GM19455 (cell line): ENCODE measurements around the gene PCDHB9.
"Not testable (repeated sequence)": the region's sequence is repeated elsewhere in the genome, so short reads cannot be mapped to it uniquely, and the experiment has no call there.

Source experiments
- ATAC-seq: cut with Tn5 transposase; IDR thresholded peaks from one replicate; pipeline ENCODE4 v1.9.1; 2021; ENCODE audit not compliant: unreplicated experiment

PCDHB9 gene

GRCh38 chr5:141186897-141187512 is at the start of gene PCDHB9:
TSS of gene PCDHB9 (plus strand) at chr5:141187161. CDS start at chr5:141187319, 158 bp downstream.
- no peak for ATAC-seq

GRCh38 chr5:141137346-141137745 is 49.6 kb upstream of the PCDHB9 start:
- ATAC-seq = not testable (repeated sequence)

GRCh38 chr5:141149812-141150211 is 37.1 kb upstream of the PCDHB9 start, which contains the start of gene PCDHB6:
TSS of gene PCDHB6 (plus strand) at chr5:141150057. CDS start at chr5:141150258, 201 bp downstream.
- ATAC-seq = no peak

DNA sequence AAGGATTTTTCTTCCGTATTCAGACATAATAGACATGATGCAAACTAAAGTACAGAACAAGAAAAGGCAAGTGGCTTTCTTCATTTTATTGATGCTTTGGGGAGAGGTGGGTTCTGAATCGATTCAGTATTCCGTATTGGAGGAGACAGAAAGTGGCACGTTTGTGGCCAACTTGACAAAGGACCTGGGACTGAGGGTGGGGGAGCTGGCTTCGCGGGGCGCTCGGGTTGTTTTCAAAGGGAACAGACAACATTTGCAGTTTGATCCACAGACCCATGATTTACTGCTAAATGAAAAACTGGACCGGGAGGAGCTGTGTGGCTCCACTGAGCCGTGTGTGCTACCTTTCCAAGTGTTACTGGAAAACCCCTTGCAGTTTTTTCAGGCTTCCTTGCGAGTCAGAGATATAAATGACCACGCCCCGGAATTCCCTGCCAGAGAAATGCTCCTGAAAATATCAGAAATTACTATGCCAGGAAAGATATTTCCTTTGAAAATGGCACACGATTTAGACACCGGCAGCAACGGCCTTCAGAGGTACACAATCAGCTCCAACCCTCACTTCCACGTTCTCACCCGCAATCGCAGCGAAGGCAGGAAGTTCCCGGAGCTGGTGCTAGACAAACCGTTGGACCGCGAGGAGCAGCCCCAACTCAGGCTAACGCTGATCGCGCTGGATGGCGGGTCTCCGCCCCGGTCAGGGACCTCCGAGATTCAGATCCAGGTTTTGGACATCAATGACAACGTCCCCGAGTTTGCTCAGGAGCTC is 36.6 kb upstream of the PCDHB9 start:
- ATAC-seq = no peak

GRCh38 chr5:141150993-141151325 is 36.0 kb upstream of the PCDHB9 start:
- no peak for ATAC-seq

DNA sequence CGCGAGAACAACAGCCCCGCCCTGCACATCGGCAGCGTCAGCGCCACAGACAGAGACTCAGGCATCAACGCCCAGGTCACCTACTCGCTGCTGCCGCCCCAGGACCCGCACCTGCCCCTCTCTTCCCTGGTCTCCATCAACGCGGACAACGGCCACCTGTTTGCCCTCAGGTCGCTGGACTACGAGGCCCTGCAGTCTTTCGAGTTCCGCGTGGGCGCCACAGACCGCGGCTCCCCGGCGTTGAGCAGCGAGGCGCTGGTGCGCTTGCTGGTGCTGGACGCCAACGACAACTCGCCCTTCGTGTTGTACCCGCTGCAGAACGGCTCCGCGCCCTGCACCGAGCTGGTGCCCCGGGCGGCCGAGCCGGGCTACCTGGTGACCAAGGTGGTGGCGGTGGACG is 35.3 kb upstream of the PCDHB9 start:
- ATAC-seq = not testable (repeated sequence)

GRCh38 chr5:141152096-141152495 is 34.9 kb upstream of the PCDHB9 start:
- not testable (repeated sequence) for ATAC-seq

- no peak for ATAC-seq
Measured at GRCh38 chr5:141155540-141156374, 31.2 kb upstream of the PCDHB9 start.

GRCh38 chr5:141157356-141157755 is 29.6 kb upstream of the PCDHB9 start:
- ATAC-seq = not testable (repeated sequence)

GRCh38 chr5:141157901-141158300 is 29.1 kb upstream of the PCDHB9 start:
- ATAC-seq = not testable (repeated sequence)

DNA sequence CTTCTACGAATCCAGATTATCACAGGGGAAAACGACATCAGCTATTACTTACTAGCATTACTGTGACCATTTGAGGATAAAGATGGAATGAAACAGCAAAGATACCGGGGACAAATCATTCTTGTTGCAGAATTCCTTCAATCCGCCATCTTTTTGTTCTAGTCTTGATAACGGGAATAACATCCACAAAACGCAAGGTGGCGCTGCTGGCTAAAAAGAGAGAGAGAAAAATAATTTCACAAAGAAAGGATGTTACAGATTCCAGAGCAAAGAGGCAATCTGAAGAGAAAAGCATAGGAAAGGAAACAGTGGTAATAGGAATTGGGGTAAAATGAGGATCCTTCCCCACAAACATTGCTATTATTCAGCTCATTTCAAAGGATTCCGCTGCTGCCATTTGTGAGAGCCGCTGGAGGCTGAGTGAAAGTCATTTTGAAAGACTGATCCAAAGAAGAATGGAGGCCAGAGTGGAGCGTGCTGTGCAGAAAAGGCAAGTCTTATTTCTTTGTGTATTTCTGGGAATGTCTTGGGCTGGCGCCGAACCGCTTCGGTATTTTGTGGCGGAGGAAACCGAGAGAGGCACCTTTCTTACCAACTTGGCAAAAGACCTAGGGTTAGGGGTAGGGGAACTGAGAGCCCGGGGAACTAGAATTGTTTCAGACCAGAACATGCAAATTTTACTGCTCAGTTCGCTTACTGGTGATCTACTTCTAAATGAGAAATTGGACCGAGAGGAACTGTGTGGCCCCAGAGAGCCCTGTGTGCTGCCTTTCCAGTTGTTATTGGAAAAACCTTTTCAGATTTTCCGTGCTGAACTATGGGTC is 14.4 kb upstream of the PCDHB9 start, which contains the start of gene PCDHB7:
TSS of gene PCDHB7 (plus strand) at position 264 of the 824 bp plus-strand sequence. CDS start at position 456, 192 bp downstream.
- no peak for ATAC-seq

DNA sequence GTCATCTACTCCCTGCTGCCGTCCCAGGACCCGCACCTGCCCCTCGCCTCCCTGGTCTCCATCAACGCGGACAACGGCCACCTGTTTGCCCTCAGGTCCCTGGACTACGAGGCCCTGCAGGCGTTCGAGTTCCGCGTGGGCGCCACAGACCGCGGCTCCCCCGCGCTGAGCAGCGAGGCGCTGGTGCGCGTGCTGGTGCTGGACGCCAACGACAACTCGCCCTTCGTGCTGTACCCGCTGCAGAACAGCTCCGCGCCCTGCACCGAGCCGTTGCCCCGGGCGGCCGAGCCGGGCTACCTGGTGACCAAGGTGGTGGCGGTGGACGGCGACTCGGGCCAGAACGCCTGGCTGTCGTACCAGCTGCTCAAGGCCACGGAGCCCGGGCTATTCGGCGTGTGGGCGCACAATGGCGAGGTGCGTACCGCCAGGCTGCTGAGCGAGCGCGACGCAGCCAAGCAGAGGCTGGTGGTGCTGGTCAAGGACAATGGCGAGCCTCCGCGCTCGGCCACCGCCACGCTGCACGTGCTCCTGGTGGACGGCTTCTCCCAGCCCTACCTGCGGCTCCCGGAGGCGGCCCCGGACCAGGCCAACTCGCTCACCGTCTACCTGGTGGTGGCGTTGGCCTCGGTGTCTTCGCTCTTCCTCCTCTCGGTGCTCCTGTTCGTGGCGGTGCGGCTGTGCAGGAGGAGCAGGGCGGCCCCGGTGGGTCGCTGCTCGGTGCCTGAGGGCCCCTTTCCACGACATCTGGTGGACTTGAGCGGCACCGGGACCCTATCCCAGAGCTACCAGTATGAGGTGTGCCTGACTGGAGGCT is 12.5 kb upstream of the PCDHB9 start:
- ATAC-seq = not testable (repeated sequence)

GRCh38 chr5:141175933-141176332 is 11.0 kb upstream of the PCDHB9 start:
- no peak for ATAC-seq

DNA sequence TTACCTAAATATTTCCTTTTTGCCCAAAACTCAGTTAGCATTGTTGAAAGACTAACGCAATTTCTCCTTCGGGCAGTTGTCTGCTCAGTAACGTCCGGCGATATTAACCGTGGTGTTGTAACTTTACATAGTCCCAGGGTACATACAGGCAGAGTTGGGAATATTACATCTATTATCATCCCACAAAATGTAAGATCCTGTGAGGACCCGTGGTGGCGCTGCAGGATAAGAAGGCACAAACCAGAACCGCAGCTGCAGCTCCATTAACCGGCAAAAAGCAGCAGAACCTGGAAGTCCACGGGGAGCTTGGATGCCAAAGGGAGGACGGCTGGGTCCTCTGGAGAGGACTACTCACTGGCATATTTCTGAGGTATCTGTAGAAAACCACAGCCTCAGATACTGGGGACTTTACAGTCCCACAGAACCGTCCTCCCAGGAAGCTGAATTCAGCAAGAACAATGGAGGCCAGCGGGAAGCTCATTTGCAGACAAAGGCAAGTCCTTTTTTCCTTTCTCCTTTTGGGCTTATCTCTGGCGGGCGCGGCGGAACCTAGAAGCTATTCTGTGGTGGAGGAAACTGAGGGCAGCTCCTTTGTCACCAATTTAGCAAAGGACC is 9.3 kb upstream of the PCDHB9 start, which contains the start of gene PCDHB8:
TSS of gene PCDHB8 (plus strand) at position 214 of the 615 bp plus-strand sequence. CDS start at position 459, 245 bp downstream.
- not testable (repeated sequence) for ATAC-seq

DNA sequence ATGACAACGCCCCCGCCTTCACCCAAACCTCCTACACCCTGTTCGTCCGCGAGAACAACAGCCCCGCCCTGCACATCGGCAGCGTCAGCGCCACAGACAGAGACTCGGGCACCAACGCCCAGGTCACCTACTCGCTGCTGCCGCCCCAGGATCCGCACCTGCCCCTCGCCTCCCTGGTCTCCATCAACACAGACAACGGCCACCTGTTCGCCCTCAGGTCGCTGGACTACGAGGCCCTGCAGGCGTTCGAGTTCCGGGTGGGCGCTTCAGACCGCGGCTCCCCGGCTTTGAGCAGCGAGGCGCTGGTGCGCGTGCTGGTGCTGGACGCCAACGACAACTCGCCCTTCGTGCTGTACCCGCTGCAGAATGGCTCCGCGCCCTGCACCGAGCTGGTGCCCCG is 7.6 kb upstream of the PCDHB9 start:
- ATAC-seq = not testable (repeated sequence)

DNA sequence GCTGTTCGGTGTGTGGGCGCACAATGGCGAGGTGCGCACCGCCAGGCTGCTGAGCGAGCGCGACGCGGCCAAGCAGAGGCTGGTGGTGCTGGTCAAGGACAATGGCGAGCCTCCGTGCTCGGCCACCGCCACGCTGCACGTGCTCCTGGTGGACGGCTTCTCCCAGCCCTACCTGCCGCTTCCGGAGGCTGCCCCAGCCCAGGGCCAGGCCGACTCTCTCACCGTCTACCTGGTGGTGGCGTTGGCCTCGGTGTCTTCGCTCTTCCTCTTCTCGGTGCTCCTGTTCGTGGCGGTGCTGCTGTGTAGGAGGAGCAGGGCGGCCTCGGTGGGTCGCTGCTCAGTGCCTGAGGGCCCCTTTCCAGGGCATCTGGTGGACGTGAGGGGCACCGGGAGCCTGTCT is 7.1 kb upstream of the PCDHB9 start:
- ATAC-seq = not testable (repeated sequence)

DNA sequence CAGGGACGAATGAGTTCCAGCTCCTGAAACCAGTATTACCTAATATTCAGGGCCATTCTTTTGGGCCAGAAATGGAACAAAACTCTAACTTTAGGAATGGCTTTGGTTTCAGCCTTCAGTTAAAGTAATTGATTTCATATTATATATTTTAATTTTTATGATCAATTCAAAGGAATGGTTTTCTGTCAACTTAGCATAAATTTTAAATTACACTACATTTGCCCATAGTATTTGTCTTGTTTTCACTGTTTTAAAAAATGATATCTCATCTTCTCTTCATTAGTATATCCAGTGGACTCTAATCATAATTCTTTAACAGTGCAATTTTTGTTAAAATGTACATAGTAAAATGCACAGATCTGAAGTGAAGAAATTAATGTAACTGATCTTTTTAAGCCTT is 6.6 kb upstream of the PCDHB9 start:
- ATAC-seq = no peak

DNA sequence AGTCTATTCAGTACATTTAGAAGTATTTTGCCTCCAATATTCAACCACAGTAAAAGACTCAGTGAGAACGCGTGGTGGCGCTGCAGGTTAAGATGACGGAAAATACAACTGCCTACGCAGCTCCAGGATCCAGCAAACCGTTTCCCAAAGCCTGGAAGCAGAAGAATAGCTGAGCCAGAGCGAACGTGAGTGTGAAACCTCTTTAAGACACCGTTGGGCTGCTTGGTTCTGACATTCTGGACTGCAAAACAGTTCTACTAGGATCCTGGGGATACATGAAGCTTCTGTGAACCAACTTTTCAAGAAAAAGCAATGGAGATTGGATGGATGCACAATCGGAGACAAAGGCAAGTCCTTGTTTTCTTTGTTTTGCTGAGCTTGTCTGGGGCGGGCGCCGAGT is 4.7 kb upstream of the PCDHB9 start, which contains the start of gene PCDHB16:
TSS of gene PCDHB16 (plus strand) at position 140 of the 400 bp plus-strand sequence. CDS start at position 313, 173 bp downstream.
- no peak for ATAC-seq
